Measurements from ENCODE around the gene ARCN1. TPM values are rescaled to one million over a fixed set of nuclear protein-coding genes. Genes with fewer than 3 reads are reported as not detected.
A peak's percentile ranks its signal among the peaks of the same experiment; 100 is the strongest.

Gene ARCN1
- total and polyA plus RNA-seq, 9 of the 15 experiments (the other 6 are each of a cell fraction or from before 2014, with no cell fraction given): 30.0 to 224 (median 76.4) TPM

GRCh38 chr11:118604566-118604965 is 32.4 kb downstream of the ARCN1 start (continued):
- TF ChIP-seq GATA2 (CRISPR knock-in tag; IDR thresholded peaks at IDR 0.05) (no peak), DPF2 (IDR thresholded peaks at IDR 0.05) (0 out of 2 replicates have a peak, but pooled peaks have one; percentile 19), TAL1 (IDR thresholded peaks at IDR 0.05) (peak; percentile 15; the same call in 1 of the 2 replicates), ZFX (CRISPR knock-in tag; IDR thresholded peaks at IDR 0.05) (peak; percentile 47; the same call in 1 of the 2 replicates), CBFA2T2 (conservative IDR thresholded peaks at IDR 0.05) (peak; percentile 24; the same call in 1 of the 2 replicates), TCF3 (CRISPR knock-in tag; IDR thresholded peaks at IDR 0.05) (peak; percentile 68), EP300 (IDR thresholded peaks at IDR 0.05; ENCODE audit: low read length) (peak; percentile 6; the same call in 1 of the 2 replicates), ZEB2 (IDR thresholded peaks at IDR 0.05) (no peak), ZBTB17 (CRISPR knock-in tag; IDR thresholded peaks at IDR 0.05) (no peak), LARP7 (IDR thresholded peaks at IDR 0.05) (no peak)

- CTCF ChIA-PET (ENCODE audit: low intra/inter-chr PET ratio): no interaction called here
- H3K27ac ChIP-seq (ENCODE audit: extremely low read depth, low read depth, low read length): peak overlapping the region; percentile 14; the same call in 1 of the 3 replicates
- DNase-seq (ENCODE audit: extremely low read depth in 1 of 4, low spot score in 3 of 4): peak; percentile 52 to 86 (median 64)
- in situ Hi-C loops (cut with MboI): no loop called here
- no peaks in the 10 kb centered on the region for H3K9me1 ChIP-seq (ENCODE audit: control insufficient read depth, insufficient read depth, low read length)
- peaks cover 54 to 55% of the 10 kb centered on the region in 2 experiments for H3K4me1 ChIP-seq (replicated peaks in 1 of 2; ENCODE audit: control insufficient read depth in 2 of 2, insufficient read depth in 2 of 2, low read length in 2 of 2)
- H3K9me3 ChIP-seq (replicated peaks; ENCODE audit: control insufficient read depth, insufficient read depth, low read depth, low read length): no peaks in the 10 kb centered on the region
- no TSS peak for BruUV-seq (replicated peaks)
- peak overlapping the region; percentile 63 for H2AFZ ChIP-seq (ENCODE audit: low read depth, low read length)
- ATAC-seq: peak; percentile 16
- peak; percentile 80 for FAIRE-seq
- H3K36me3 ChIP-seq (ENCODE audit: control insufficient read depth, insufficient read depth, low read length): peaks cover 21% of the 10 kb centered on the region
- H3K9ac ChIP-seq (ENCODE audit: insufficient read depth in 1 of 2, low read depth in 2 of 2, low read length in 2 of 2): peak overlapping the region in 1 of 2 experiments; percentile 18; a peak in 1 of 4 replicates
- peak overlapping the region; percentile 23 for H3K4me2 ChIP-seq (ENCODE audit: insufficient read depth, low read length)
- peaks cover 10% of the 10 kb centered on the region; the same call in 2 of the 3 replicates for H3K79me2 ChIP-seq (ENCODE audit: control insufficient read depth, insufficient read depth, low read length)
- H3K27me3 ChIP-seq (ENCODE audit: control insufficient read depth in 2 of 2, insufficient read depth in 2 of 2, low read length in 2 of 2): no peaks in the 10 kb centered on the region
- WGBS (ENCODE audit: insufficient coverage, low coverage, missing lambda C conversion rate): 19% methylated on average over 10 of the region's 10 CpGs
- POLR2A ChIA-PET: interaction anchor here (0.6 to 2.6 kb wide), 15 partner anchors 11 to 227 kb away, joined by 3 to 20 read pairs (median 4); no protein-coding TSS in a partner anchor
- intact Hi-C loops (cut with micrococcal nuclease): loop anchor here (2.0 kb wide), 1 partner anchor 32 kb away; the partner anchor contains the start of gene ARCN1
- 0 out of 2 replicates have a peak, but pooled peaks cover 3% of the 10 kb centered on the region for H4K20me1 ChIP-seq (replicated peaks; ENCODE audit: control insufficient read depth, insufficient read depth, low read length)
- no peak overlapping the region for H3K4me3 ChIP-seq
- TF ChIP-seq ATF6 (CRISPR knock-in tag; IDR thresholded peaks at IDR 0.05) (no peak), SMAD1 (IDR thresholded peaks at IDR 0.05; ENCODE audit: low read depth, low read length, partially characterized antibody) (no peak), SIX5 (IDR thresholded peaks at IDR 0.05; ENCODE audit: borderline replicate concordance in 1 of 2, insufficient read depth in 1 of 2, low read depth in 1 of 2, low read length in 2 of 2) (no peak), CHD2 (IDR thresholded peaks at IDR 0.05; ENCODE audit: low read depth, low read length) (no peak), TFAP4 (CRISPR knock-in tag; IDR thresholded peaks at IDR 0.05; ENCODE audit: borderline replicate concordance) (peak; percentile 96), BCL6 (CRISPR knock-in tag; IDR thresholded peaks at IDR 0.05) (no peak), GATAD2B (IDR thresholded peaks at IDR 0.05; ENCODE audit: borderline replicate concordance) (no peak), ZNF644 (tag; IDR thresholded peaks at IDR 0.05; ENCODE audit: low read depth) (no peak)
Measured at GRCh38 chr11:118605116-118605867, 33.1 kb downstream of the ARCN1 start.

All from K562 (cell line).